ENCODE data around the gene RPS21. TPM values are rescaled to one million over a fixed set of nuclear protein-coding genes. Genes with fewer than 3 reads are reported as not detected.

The RPS21 gene
- total and polyA plus RNA-seq, 2 of the 13 experiments (the other 11 are each of a cell fraction or from before 2014, with no cell fraction given) = 2,647 to 11,063 TPM

- TF ChIP-seq ZSCAN29 (CRISPR knock-in tag; conservative IDR thresholded peaks at IDR 0.05) (no peak), ZNF337 (CRISPR knock-in tag; IDR thresholded peaks at IDR 0.05; ENCODE audit: borderline replicate concordance, low read depth) (no peak), MTF2 (CRISPR knock-in tag; IDR thresholded peaks at IDR 0.05; ENCODE audit: borderline replicate concordance) (no peak), ZNF547 (CRISPR knock-in tag; IDR thresholded peaks at IDR 0.05) (no peak), ZNF776 (CRISPR knock-in tag; IDR thresholded peaks at IDR 0.05) (peak; percentile 88), ZNF263 (CRISPR knock-in tag; IDR thresholded peaks at IDR 0.05) (peak; percentile 41; the same call in 1 of the 2 replicates), ZNF878 (CRISPR knock-in tag; IDR thresholded peaks at IDR 0.05) (no peak), HNRNPUL1 (IDR thresholded peaks at IDR 0.05; ENCODE audit: low read depth, low read length) (no peak), SSRP1 (CRISPR knock-in tag; IDR thresholded peaks at IDR 0.05) (no peak), ZBTB44 (CRISPR knock-in tag; IDR thresholded peaks at IDR 0.05) (0 out of 2 replicates have a peak, but pooled peaks have one; percentile 23), NRL (CRISPR knock-in tag; IDR thresholded peaks at IDR 0.05; ENCODE audit: borderline replicate concordance) (no peak), ZNF138 (CRISPR knock-in tag; IDR thresholded peaks at IDR 0.05; ENCODE audit: low read depth) (0 out of 2 replicates have a peak, but pooled peaks have one; percentile 55), ZNF367 (CRISPR knock-in tag; IDR thresholded peaks at IDR 0.05; ENCODE audit: borderline replicate concordance) (no peak), WIZ (CRISPR knock-in tag; IDR thresholded peaks at IDR 0.05) (0 out of 2 replicates have a peak, but pooled peaks have one; percentile 29), HMGA1 (CRISPR knock-in tag; conservative IDR thresholded peaks at IDR 0.05) (no peak), NCOR1 (IDR thresholded peaks at IDR 0.05; ENCODE audit: borderline replicate concordance, low read length) (no peak), MATR3 (CRISPR knock-in tag; IDR thresholded peaks at IDR 0.05) (no peak; the same call in 1 of the 2 replicates), ZBTB20 (CRISPR knock-in tag; IDR thresholded peaks at IDR 0.05; ENCODE audit: borderline replicate concordance, low read depth) (peak; percentile 11; the same call in 1 of the 2 replicates), ETV6 (CRISPR knock-in tag; conservative IDR thresholded peaks at IDR 0.05) (no peak), NONO (IDR thresholded peaks at IDR 0.05) (no peak), NONO (CRISPR knock-in tag; conservative IDR thresholded peaks at IDR 0.05) (peak; percentile 67), KLF15 (CRISPR knock-in tag; IDR thresholded peaks at IDR 0.05; ENCODE audit: borderline replicate concordance) (peak; percentile 33; the same call in 1 of the 2 replicates), HOXA3 (CRISPR knock-in tag; IDR thresholded peaks at IDR 0.05) (peak; percentile 68), NFE2L2 (IDR thresholded peaks at IDR 0.05; ENCODE audit: low read length) (no peak), THAP11 (CRISPR knock-in tag; IDR thresholded peaks at IDR 0.05) (no peak; the same call in none of the 2 replicates), TEAD3 (CRISPR knock-in tag; optimal IDR thresholded peaks at IDR 0.05; ENCODE audit: borderline replicate concordance) (peak; percentile 40), ZNF124 (CRISPR knock-in tag; IDR thresholded peaks at IDR 0.05) (no peak; the same call in 1 of the 2 replicates), MEIS1 (CRISPR knock-in tag; IDR thresholded peaks at IDR 0.05; ENCODE audit: borderline replicate concordance) (peak; percentile 60; the same call in 1 of the 2 replicates), POLR2AphosphoS5 (IDR thresholded peaks at IDR 0.05; ENCODE audit: low read depth, low read length) (peak; percentile 13; the same call in 1 of the 2 replicates), ZNF503 (CRISPR knock-in tag; IDR thresholded peaks at IDR 0.05) (peak; percentile 59)
Observed at GRCh38 chr20:62366370-62367135, 20.4 kb upstream of the RPS21 start (continued).

Data from HepG2 (cell line).